ENCODE results near the gene CYP39A1. TPM values are rescaled to one million over a fixed set of nuclear protein-coding genes. Genes with fewer than 3 reads are reported as not detected.
A peak's percentile ranks its signal among the peaks of the same experiment; 100 is the strongest.

CYP39A1 gene
- total and polyA plus RNA-seq, 9 of the 15 experiments (the other 6 are each of a cell fraction or from before 2014, with no cell fraction given): not detected

DNA sequence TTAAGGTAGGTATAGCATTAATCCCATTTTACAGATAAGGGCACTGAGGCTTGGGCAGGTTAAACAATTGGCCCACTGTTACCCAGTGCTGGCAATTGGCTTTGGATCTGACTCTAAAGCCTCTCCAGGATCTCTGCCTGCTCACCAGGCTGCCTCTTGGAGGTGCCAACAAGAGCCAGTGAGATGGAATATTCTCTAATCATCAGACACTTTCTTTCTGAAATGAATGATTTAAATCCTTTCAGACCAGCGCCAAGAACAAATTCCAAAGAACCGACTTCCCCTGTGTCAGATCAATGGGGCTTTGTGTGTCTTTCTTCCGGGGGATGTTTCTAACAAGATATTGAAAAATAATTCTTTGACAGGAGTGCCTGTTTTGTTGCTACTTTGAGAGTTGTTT is 23.6 kb downstream of the CYP39A1 start:
- DNase-seq (ENCODE audit: extremely low read depth in 1 of 4, low spot score in 3 of 4): no peak
- no peaks in the 10 kb centered on the region for H3K27me3 ChIP-seq (ENCODE audit: control insufficient read depth in 2 of 2, insufficient read depth in 2 of 2, low read length in 2 of 2)
- intact Hi-C loops (cut with micrococcal nuclease): loop anchor here (5.0 to 10.0 kb wide), 2 partner anchors 366 to 407 kb away; no protein-coding TSS in a partner anchor
- ATAC-seq: no peak
- BruUV-seq (replicated peaks): no TSS peak
- H3K9me1 ChIP-seq (ENCODE audit: control insufficient read depth, insufficient read depth, low read length): no peaks in the 10 kb centered on the region
- TF ChIP-seq RBM39 (optimal IDR thresholded peaks at IDR 0.05; ENCODE audit: low read depth, low read length) (no peak), XRCC4 (IDR thresholded peaks at IDR 0.05; ENCODE audit: extremely low read depth, insufficient read depth, insufficient read length) (no peak), RBM25 (IDR thresholded peaks at IDR 0.05; ENCODE audit: low read depth, low read length, severe bottlenecking) (peak; percentile 11), RBM14 (IDR thresholded peaks at IDR 0.05; ENCODE audit: borderline replicate concordance, insufficient read depth, low read depth, low read length) (no peak), KDM2B (CRISPR knock-in tag; IDR thresholded peaks at IDR 0.05) (no peak), ZNF134 (CRISPR knock-in tag; conservative IDR thresholded peaks at IDR 0.05) (no peak), NBN (IDR thresholded peaks at IDR 0.05; ENCODE audit: low read depth) (no peak), RUNX1 (IDR thresholded peaks at IDR 0.05; ENCODE audit: low read depth) (no peak), SMAD4 (CRISPR knock-in tag; conservative IDR thresholded peaks at IDR 0.05) (no peak)
- no peak overlapping the region for H2AFZ ChIP-seq (ENCODE audit: low read depth, low read length)
- H3K36me3 ChIP-seq (ENCODE audit: control insufficient read depth, insufficient read depth, low read length): no peaks in the 10 kb centered on the region
- H3K4me1 ChIP-seq (replicated peaks in 1 of 2; ENCODE audit: control insufficient read depth in 2 of 2, insufficient read depth in 2 of 2, low read length in 2 of 2): no peaks in the 10 kb centered on the region
- WGBS (ENCODE audit: insufficient coverage, low coverage, missing lambda C conversion rate): 2% methylated on average over 3 of the region's 3 CpGs
- H3K79me2 ChIP-seq (ENCODE audit: control insufficient read depth, insufficient read depth, low read length): no peaks in the 10 kb centered on the region
- FAIRE-seq: no peak
- ChIA-PET CTCF (ENCODE audit: low intra/inter-chr PET ratio) (no interaction called here), POLR2A (no interaction called here)
- H3K4me2 ChIP-seq (ENCODE audit: insufficient read depth, low read length): no peak overlapping the region
- H3K9ac ChIP-seq (ENCODE audit: insufficient read depth in 1 of 2, low read depth in 2 of 2, low read length in 2 of 2): no peak overlapping the region
- H3K9me3 ChIP-seq (replicated peaks; ENCODE audit: control insufficient read depth, insufficient read depth, low read depth, low read length): no peaks in the 10 kb centered on the region
- H4K20me1 ChIP-seq (replicated peaks; ENCODE audit: control insufficient read depth, insufficient read depth, low read length): no peaks in the 10 kb centered on the region
- H3K27ac ChIP-seq (ENCODE audit: extremely low read depth, low read depth, low read length): no peak overlapping the region
- in situ Hi-C loops (cut with MboI): no loop called here
- no peak overlapping the region for H3K4me3 ChIP-seq

All from K562 (cell line).